HG02623 (cell line): Measurements from ENCODE around the gene FGR.
"Not testable (repeated sequence)": the region's sequence is repeated elsewhere in the genome, so short reads cannot be mapped to it uniquely, and the experiment has no call there.

ENCODE experiments used
- ATAC-seq: cut with Tn5 transposase; IDR thresholded peaks from one replicate; pipeline ENCODE4 v1.9.1; 2021; ENCODE audit warnings: moderate library complexity; ENCODE audit not compliant: unreplicated experiment

Gene FGR

DNA sequence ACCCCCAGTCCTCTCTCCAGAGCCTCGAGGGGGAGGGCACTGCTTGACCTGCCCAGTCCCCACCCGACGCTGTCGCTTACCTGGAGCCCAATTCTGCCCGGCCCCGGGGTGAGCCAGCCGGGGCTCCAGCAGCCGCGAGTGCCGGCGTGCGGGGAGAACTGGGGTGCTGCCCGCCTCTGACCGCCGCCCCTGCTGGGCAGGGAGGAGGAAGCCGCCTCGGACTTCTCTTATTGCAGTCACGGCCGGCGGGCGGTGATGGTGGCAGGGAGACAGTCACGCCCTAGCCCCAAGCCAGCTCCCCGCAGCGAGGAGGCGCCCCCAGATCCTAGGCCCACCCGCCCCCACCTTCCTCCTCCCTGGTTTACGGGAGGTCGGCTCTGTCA, at the start of gene FGR:
TSS of gene FGR (minus strand) at position 201 of the 383 bp plus-strand sequence. CDS start 11,269 bp downstream, outside the sequence.
- no peak for ATAC-seq

DNA sequence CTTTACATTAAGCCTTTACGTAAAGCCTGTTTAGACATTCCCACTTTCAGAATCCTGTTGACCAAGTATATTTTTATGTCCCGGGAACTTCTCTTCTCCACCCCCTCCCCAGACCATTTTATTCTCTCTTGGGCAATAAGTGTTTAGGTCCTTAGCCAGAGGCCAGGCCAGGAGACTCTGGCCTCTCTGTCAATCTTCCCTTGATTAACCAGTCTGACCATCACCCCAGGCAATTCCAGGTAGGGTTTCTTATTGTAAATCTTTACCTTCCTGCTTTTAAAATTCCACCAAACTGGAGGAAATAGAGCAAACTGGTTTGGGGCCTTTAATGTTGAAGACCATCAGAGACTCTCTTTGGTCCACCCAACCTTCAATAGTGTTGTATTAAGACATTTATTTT, 49.2 kb upstream of the FGR start:
- no peak for ATAC-seq

DNA sequence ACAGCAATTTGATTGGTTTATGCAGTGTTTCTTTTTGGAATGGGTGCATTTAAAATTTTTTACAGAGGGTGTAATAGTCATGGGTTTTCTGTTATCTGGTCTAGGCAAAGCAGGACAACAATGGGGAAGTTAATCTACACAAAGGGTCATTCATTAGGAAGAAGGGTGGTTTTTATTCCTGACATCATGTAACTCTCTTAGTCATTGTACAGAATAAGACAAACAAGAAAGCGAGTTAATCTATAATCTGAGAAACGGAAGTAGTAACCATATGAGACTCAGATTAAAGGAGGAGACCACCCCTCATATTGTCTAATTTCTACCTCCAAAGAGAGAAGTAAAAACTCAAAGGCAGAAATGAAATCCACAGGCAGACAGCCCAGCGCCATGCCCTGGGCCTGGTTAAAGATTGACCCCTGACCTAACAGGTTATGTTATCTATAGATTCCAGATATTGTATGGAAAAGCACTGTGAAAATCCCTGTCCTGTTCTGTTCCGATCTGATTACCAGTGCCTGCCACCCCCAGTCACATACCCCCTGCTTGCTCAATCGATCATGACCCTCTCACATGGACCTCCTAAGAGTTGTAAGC, 47.5 kb upstream of the FGR start:
- ATAC-seq: no peak

DNA sequence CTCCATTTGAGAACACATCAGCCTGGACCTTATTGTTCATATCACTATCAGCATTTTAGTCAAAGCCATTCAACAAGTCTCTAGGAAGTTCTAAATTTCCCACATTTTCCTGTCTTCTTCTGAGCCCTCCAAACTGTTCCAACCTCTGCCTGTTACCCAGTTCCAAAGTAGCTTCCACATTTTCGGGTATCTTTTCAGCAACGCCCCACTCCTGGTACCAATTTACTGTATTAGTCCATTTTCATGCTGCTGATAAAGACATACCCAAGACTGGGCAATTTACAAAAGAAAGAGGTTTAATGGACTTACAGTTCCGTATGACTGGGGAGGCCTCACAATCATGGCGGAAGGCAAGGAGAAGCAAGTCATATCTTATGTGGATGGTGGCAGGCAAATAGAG, 46.6 kb upstream of the FGR start:
- not testable (repeated sequence) for ATAC-seq

DNA sequence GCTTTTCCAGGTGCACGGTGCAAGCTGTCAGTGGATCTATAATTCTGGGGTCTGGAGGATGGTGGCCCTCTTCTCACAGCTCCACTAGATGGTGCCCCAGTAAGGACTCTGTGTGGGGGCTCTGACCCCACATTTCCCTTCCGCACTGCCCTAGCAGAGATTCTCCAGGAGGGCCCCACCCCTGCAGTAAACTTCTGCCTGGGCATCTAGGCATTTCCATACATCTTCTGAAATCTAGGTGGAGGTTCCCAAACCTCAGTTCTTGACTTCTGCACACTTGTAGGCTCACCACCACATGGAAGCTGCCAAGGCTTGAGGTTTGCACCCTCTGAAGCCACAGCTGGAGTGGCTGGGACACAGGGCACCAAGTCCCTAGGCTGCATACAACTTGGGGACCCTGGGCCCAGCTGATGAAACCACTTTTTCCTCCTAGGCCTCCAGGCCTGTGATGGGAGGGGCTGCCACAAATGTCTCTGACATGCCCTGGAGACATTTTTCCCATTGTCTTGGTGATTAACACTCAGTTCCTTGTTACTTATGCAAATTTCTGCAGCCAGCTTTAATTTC, 45.3 kb upstream of the FGR start:
- not testable (repeated sequence) for ATAC-seq

DNA sequence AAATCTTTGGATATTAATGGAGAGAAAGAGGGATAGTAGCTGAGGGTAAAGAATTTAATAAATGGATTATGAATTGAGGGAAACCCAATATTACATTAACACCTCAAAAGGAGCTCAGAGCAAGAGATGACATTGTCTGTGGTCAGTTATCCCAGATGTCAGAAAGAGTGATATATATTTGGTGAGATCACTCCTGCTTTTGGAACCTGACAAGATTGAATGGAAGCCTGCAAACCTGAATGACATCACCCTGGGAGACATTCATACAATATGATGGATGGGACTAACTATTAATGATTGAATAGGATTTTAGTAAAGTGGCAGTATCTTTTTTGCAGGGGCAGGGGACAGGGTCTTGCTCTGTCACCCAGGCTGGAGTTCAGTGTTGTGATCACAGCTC, 43.8 kb upstream of the FGR start:
- ATAC-seq: no peak

DNA sequence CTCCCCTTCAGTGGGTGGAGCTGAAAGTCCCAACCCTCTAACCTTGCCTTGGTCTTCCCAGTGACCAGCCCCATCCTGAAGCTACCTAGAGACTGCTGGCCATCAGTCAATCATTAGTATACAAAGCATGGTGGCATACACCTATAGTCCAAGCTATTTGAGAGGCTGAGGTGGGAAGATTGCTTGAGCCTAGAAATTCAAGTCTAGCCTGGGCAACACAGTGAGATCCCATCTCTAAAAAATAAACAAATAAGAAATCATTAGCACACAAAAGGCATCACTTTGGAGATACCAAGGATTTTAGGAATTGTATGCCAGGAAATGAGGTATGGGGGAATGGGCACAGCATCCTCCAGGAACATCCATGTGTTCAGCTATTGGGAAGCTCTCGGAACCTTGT, 41.4 kb upstream of the FGR start:
- ATAC-seq: no peak

DNA sequence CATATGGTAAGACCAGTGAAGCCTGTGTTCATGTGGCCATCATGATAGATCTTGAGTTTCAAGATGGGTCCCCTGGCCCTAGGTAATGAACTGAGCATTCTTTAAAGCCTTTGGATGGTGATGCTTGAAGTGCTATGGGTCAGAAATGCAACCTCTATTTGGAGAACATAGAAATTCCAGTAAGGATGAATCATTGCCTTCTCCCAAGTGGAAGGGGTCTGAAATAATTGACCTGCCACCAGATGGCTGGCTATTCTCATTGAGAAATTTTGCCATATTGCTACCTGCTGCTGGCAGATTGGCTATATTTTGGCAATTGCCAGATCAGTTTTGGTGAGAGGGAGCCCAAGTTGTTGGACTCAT, 37.7 kb upstream of the FGR start:
- ATAC-seq: no peak

DNA sequence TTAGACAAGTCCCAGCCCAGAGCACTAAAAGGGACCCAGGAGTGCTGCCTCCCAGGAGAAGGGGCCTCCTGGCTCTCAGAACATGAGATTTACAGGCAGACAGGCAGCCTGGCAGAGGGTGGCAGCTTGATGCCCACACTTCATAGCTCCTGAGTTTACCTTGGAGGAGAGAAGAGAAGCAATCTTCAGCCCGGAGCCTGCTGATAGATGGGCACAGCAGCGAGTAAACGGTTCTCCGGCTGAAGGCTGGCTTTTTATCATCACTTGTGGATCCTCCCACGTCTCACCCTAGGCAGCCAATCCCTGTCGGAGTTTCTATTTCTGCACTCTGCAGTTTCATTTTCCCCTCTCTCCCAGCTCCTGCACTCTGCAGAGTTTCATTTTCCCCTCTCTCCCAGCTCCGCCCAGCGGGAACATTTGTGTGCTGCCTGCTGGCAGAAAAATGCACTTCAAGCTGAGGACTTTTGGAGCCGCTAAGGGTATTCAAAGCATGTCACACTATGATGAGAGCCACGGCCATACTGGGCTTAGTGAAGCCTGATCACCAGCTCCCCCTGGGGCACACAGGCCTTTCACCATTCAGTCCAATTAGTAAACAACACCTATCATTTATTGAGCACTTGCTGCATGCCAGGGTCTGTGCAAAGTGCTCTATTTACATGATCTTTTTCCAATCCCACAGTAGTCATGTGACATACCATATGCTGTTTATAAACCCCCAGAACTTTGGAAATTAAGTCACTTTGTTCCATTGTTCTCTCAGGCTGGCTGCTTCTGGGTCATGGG, 37.2 kb upstream of the FGR start, which contains the start of gene IFI6:
TSS of gene IFI6 (minus strand) at position 229 of the 786 bp plus-strand sequence. CDS start 2,878 bp downstream, outside the sequence.
- peak; percentile 80 for ATAC-seq

DNA sequence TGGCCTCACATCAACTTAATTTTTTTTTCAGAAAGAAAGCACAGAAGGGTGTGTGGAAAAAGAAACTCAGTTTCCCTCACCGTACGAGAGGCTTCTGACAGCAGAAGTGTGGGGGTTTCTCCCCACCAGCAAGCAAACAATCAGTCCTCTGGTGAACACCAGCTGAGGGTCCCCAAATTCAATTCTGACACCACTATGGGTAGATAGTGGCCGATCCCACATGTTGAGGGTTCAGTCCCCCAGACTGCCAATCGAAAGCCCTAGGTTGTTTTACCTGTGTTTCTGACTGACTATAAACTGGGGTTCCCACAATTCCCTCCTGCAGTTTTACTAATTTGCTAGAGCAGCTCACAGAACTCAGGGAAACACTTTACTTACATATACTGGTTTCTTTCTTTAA, 34.9 kb upstream of the FGR start:
- no peak for ATAC-seq

DNA sequence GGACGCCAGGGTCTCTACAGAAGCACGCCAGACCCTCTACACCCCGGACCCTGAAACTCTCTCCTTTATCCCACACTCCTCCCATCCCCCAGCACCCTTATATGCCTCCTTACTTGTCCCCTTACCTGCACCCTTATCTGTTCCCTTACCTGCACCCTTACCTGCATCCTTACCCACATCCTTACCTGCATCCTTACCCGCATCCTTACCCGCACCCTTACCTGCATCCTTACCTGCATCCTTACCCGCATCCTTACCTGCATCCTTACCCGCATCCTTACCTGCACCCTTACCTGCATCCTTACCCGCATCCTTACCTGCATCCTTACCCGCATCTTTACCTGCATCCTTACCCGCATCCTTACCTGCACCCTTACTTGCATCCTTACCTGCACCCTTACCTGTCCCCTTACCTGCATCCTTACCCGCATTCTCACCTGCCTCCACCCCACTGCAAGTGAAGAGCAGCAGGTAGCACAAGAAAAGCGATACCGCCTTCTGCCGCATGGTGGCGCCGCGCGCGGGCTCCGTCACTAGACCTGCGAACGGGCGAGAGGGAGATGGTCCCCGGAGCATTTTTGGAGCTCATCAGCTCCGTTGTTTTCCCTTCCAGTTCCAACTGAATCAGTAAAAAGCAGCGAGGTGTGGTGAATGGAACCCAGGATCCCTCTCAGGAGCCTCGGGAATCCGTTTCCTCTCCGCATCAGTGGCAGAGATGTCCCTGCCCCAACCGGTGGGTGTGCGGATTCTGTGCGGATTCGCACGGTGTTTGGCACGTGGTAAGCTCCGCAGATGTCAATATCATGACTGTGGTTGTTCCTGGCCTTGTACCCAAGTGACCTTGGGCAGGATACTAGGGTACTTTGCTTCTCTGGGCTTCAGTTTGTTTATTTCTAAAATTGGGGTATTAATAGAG, 34.1 kb upstream of the FGR start:
- no peak for ATAC-seq

DNA sequence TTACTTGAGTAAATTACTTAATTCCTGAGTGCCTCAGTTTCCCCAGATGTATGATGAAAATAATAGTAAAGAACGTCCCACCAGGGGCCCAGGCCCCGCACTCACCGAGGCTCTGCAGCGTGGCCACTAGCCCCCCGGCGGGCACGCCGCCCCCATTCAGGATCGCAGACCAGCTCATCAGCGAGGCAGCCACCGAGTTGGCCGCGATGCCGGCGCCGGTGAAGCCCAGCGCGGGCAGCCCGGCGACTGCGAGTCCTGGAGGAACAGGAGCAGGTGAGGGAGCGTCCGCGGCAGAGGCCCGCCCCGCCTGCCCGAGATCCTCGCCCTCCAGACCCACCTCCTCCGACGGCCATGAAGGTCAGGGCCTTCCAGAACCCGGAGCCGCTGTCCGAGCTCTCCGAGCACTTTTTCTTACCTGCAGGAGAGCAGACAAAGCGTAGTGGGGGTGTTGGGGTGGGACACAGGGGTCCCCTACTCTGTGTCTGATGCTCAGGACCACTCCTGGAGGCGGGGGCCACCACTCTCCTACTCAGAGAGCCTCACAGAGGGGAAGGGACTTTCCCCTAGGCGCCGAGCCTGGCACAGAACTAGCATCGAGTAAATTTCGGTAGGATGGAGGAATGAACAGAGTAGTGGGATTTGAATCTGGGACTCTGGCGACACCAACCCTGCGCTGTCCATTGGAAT, 33.3 kb upstream of the FGR start:
- ATAC-seq: no peak

DNA sequence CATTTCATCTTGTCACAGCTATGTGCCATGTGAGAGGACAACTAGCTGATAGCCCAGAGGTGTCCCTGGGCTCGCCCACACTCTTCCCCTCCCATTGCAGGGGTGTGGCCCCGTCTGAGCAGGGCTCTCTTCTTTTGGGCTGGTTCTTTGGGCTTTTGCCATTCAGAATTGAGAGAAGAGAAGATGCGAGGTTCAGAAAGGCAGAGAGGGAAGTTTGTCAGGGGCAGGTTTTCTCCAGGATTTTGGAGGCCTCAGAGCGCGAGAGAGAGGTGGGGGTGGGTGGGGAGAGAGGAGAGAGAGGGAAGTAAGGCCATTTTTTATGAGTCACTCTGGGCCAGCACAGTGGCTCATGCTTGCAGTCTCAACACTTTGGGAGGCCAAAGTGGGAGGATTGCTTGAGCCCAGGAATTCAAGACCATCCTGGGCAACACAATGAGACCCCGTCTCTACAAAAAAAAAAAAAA, 31.8 kb upstream of the FGR start:
- ATAC-seq: no peak

DNA sequence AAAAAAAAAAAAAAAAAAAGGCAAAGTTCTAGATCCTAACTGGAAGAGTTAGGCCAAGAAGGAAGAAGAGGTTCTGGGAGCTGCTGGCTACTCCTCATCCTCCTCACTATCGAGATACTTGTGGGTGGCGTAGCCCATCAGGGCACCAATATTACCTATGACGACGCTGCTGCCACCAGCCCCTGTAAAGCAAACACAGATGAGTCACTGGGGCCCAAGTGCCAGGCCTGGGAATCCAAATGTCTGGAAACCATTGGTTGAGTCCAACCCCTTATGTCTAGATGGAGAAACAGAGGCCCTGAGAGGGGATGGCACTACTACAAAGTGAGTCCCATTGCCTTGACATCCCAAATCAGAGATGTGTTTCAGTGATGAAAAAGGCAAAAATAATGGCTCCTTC, 31.3 kb upstream of the FGR start:
- ATAC-seq: no peak

DNA sequence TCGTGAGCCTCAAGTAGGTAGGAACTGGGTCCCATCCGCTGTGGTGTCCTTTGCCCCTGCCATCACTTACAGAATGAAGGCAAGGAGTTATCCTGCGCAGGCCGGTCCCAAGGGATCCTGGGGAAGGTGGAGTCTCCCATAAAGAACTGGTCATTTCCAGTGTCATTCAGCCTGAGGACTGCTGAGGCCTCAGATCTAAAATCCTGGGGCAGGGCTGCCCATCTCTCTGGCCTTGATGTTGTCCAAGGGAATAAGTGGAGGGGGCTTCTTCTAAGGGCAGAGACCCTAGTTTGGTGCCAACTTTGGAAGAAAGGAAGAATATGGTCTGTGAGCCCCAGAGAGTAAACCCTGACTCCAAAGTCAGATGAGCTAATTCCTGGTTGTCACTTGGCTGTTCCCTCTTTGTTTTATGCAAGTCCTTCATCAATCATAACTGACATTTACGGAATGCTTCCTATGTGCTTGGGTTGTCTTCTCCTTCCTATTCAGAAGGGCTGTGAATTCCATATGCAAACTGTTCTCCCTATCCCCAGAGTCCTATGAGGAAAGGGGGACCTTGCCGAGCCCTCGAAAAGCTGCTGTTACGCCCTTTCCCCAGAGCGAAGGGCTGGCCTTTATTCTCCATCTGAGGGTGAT, 30.1 kb upstream of the FGR start:
- no peak for ATAC-seq

DNA sequence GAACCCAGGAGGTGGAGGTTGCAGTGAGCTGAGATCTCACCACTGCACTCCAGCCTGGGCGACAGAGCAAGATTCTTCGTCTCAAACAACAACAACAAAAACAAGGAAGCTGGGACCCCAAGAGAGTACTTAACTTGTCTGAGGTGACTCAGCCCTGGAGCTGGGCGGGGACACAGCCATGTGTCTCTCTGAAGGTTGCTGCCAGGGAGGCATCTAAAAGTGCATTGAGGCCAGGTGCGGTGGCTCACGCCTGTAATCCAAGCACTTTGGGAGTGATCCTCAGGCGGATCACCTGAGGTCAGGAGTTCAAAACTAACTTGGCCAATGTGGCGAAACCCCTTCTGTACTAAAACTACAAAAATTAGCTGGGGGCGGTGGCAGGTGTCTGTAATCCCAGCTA, 29.3 kb upstream of the FGR start:
- ATAC-seq: no peak

DNA sequence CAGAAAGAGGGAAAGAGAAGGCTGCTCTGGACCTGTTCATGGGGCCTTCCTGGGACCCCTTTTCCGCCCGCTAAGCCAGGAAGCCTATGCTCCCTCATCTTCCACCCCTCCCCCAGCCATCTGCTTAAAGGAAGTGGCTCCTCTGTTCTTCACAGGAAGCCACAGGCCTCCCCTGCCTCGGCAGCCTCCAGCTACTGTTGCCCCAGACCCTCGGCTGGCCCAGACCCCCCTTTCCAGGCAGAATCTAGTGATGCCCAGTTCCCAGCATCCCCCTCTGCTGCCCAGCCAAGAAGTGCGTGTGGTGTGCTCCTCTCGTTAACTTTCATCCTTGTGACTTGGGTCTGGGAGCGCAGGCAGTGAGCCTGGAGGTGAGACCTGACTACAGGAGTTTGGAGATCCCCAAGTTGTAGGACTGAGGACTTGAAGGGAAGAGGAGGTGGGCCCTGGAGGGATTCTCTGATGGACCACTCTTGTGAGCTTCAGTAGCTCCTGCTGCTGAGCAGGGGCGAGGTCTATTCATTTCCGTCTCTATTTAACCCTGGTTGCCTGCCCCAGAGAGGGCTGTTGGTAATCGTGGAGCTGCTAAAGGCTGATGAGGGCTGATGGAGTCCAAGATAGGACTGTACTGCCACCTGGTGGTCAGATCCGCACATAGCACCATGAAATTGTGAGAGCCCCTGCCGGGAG, 27.9 kb upstream of the FGR start:
- no peak for ATAC-seq

DNA sequence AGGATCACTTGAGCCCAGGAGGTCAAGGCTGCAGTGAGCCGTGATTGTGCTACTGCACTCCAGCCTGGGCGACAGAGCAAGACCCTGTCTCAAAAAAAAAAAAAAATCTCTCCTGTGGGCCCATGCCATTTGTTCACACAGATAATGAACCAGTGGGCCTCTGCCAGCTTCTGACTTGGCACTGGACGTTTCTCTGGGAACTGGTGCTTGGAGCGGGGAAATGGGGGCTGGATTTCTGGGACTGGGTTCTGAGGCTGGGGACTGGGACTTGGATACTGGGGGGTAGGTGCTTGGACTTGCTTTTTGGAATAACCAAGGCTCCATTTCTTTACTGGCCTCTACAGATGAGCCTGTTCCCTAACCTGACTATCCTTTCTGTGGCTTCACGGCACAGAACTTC, 27.3 kb upstream of the FGR start:
- no peak for ATAC-seq

DNA sequence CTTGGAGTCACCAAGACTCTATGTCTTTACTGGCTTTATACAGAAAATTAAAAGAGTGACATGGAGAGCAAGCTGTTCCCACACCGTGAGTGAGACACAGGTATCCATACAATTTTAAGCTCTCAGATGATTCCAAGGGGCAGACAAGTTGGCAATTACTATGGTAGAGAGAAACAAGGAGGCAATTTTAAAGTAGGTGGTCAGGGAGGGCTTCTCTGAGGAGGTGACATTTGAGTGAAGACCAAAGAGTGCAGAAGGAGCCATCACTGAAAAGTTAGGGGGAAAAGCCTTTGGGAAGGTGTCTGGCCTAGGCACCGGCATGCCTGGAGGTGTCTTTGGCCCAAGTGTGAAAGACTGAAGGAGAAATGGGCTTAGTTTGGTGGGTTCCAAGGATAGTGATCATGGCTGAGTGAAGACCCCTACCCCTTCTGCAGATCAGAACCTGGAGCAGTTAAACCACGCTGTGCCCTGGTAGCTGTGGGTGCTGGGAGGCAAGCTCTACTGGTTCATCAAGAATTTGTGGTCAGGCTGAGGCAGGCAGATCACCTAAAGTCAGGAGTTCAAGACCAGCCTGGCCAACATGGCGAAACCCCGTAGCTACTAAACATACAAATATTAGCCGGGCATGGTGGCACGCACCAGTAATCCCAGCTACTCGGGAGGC, 26.6 kb upstream of the FGR start:
- ATAC-seq: no peak
